ENCODE measurements around the gene ZDHHC12. TPM values are rescaled to one million over a fixed set of nuclear protein-coding genes. Genes with fewer than 3 reads are reported as not detected.

Gene ZDHHC12
- total and polyA plus RNA-seq, 2 of the 8 experiments (the other 6 are each of a cell fraction or from before 2014, with no cell fraction given), result 35.0 to 93.8 TPM

DNA sequence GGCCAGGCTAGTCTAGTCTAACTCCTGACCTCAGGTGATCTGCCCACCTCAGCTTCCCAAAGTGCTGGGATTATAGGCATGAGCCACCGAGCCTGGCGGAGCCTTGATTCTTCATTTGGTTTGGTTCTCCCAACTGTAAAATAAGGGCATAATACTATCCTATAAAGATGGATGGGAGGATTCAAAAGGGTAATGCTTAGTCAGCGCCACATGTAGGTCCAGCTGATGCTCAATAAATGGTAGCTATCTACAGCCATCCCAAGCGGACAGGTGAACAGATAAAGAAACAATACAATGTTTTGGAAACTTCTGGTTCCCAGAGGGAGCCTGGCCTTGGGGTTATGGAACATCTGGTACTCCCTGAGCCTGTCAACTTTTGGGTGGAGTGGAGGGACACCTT lies 48.5 kb downstream of the ZDHHC12 start (continued):
- TF ChIP-seq, protein P1, sequence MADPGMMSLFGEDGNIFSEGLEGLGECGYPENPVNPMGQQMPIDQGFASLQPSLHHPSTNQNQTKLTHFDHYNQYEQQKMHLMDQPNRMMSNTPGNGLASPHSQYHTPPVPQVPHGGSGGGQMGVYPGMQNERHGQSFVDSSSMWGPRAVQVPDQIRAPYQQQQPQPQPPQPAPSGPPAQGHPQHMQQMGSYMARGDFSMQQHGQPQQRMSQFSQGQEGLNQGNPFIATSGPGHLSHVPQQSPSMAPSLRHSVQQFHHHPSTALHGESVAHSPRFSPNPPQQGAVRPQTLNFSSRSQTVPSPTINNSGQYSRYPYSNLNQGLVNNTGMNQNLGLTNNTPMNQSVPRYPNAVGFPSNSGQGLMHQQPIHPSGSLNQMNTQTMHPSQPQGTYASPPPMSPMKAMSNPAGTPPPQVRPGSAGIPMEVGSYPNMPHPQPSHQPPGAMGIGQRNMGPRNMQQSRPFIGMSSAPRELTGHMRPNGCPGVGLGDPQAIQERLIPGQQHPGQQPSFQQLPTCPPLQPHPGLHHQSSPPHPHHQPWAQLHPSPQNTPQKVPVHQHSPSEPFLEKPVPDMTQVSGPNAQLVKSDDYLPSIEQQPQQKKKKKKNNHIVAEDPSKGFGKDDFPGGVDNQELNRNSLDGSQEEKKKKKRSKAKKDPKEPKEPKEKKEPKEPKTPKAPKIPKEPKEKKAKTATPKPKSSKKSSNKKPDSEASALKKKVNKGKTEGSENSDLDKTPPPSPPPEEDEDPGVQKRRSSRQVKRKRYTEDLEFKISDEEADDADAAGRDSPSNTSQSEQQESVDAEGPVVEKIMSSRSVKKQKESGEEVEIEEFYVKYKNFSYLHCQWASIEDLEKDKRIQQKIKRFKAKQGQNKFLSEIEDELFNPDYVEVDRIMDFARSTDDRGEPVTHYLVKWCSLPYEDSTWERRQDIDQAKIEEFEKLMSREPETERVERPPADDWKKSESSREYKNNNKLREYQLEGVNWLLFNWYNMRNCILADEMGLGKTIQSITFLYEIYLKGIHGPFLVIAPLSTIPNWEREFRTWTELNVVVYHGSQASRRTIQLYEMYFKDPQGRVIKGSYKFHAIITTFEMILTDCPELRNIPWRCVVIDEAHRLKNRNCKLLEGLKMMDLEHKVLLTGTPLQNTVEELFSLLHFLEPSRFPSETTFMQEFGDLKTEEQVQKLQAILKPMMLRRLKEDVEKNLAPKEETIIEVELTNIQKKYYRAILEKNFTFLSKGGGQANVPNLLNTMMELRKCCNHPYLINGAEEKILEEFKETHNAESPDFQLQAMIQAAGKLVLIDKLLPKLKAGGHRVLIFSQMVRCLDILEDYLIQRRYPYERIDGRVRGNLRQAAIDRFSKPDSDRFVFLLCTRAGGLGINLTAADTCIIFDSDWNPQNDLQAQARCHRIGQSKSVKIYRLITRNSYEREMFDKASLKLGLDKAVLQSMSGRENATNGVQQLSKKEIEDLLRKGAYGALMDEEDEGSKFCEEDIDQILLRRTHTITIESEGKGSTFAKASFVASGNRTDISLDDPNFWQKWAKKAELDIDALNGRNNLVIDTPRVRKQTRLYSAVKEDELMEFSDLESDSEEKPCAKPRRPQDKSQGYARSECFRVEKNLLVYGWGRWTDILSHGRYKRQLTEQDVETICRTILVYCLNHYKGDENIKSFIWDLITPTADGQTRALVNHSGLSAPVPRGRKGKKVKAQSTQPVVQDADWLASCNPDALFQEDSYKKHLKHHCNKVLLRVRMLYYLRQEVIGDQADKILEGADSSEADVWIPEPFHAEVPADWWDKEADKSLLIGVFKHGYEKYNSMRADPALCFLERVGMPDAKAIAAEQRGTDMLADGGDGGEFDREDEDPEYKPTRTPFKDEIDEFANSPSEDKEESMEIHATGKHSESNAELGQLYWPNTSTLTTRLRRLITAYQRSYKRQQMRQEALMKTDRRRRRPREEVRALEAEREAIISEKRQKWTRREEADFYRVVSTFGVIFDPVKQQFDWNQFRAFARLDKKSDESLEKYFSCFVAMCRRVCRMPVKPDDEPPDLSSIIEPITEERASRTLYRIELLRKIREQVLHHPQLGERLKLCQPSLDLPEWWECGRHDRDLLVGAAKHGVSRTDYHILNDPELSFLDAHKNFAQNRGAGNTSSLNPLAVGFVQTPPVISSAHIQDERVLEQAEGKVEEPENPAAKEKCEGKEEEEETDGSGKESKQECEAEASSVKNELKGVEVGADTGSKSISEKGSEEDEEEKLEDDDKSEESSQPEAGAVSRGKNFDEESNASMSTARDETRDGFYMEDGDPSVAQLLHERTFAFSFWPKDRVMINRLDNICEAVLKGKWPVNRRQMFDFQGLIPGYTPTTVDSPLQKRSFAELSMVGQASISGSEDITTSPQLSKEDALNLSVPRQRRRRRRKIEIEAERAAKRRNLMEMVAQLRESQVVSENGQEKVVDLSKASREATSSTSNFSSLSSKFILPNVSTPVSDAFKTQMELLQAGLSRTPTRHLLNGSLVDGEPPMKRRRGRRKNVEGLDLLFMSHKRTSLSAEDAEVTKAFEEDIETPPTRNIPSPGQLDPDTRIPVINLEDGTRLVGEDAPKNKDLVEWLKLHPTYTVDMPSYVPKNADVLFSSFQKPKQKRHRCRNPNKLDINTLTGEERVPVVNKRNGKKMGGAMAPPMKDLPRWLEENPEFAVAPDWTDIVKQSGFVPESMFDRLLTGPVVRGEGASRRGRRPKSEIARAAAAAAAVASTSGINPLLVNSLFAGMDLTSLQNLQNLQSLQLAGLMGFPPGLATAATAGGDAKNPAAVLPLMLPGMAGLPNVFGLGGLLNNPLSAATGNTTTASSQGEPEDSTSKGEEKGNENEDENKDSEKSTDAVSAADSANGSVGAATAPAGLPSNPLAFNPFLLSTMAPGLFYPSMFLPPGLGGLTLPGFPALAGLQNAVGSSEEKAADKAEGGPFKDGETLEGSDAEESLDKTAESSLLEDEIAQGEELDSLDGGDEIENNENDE (IDR thresholded peaks at IDR 0.05; ENCODE audit: insufficient replicate concordance, low read length), result no peak
- TF ChIP-seq NRF1 (IDR thresholded peaks at IDR 0.05; ENCODE audit: low read depth, low read length), result no peak
- no peak for TF ChIP-seq CTBP2 (IDR thresholded peaks at IDR 0.05; ENCODE audit: borderline replicate concordance, insufficient read depth, insufficient read length, low read length)
- TF ChIP-seq ASH2L (IDR thresholded peaks at IDR 0.05; ENCODE audit: low read length), result no peak
- TF ChIP-seq RXRA (IDR thresholded peaks at IDR 0.05; ENCODE audit: insufficient read depth, low read depth, low read length), result no peak
- TF ChIP-seq CHD2 (IDR thresholded peaks at IDR 0.05; ENCODE audit: low read length), result no peak
- no peak for TF ChIP-seq CHD1 (IDR thresholded peaks at IDR 0.05; ENCODE audit: low read depth, low read length)
- no peak for TF ChIP-seq SP2 (IDR thresholded peaks at IDR 0.05; ENCODE audit: low read length)
- no peak for TF ChIP-seq SIRT6 (IDR thresholded peaks at IDR 0.05; ENCODE audit: low read length)
- TF ChIP-seq BRCA1 (IDR thresholded peaks at IDR 0.05; ENCODE audit: low read depth, low read length), result no peak
- no peak for TF ChIP-seq RAD21 (IDR thresholded peaks at IDR 0.05 in 1 of 2, conservative IDR thresholded peaks at IDR 0.05 in 1 of 2; ENCODE audit: low read depth in 2 of 2, low read length in 2 of 2)
- TF ChIP-seq POLR2A (IDR thresholded peaks at IDR 0.05; ENCODE audit: control extremely low read depth in 1 of 2, low read depth in 2 of 2, low read length in 2 of 2), result no peak

Data from H1 (cell line).